Aorta (tissue), 5 donors: ENCODE data around the gene PHEX. TPM values are rescaled to one million over a fixed set of nuclear protein-coding genes. Genes with fewer than 3 reads are reported as not detected.
A peak's percentile ranks its signal among the peaks of the same experiment; 100 is the strongest.

Experiments used
- ATAC-seq: fragments of 200-7000 bp; cut with Tn5 transposase; one replicate; pipeline ENCODE4 v1.9.1; 2022; ENCODE audit warnings: moderate library complexity; ENCODE audit not compliant: low FRiP score
- DNase-seq, 2 donors: peaks; one replicate each; pipeline ENCODE4 v3.0.0-alpha.2; 2020
- H3K27ac ChIP-seq, 2 donors: one replicate each; pipeline ENCODE4 v1.5.1; 2013; ENCODE audit warnings: low read length in 2 of 2, mild to moderate bottlenecking in 2 of 2, moderate library complexity in 2 of 2, control low read depth in 1 of 2, inconsistent platforms in 1 of 2, low read depth in 1 of 2
- H3K27me3 ChIP-seq, 2 donors: one replicate each; pipeline ENCODE4 v1.6.1; 2013; ENCODE audit warnings: control low read depth in 1 of 2, low read length in 1 of 2, mild to moderate bottlenecking in 1 of 2, moderate library complexity in 1 of 2; ENCODE audit not compliant: insufficient read depth in 2 of 2, control insufficient read depth in 1 of 2
- H3K36me3 ChIP-seq, 2 donors: one replicate each; pipeline ENCODE4 v1.6.1; 2013; ENCODE audit warnings: control low read depth in 1 of 2, low read length in 1 of 2, mild to moderate bottlenecking in 1 of 2; ENCODE audit not compliant: insufficient read depth in 2 of 2, control insufficient read depth in 1 of 2
- H3K4me1 ChIP-seq, 2 donors: one replicate each; pipeline ENCODE4 v1.6.1; 2013; ENCODE audit warnings: low read length in 2 of 2, control low read depth in 1 of 2, mild to moderate bottlenecking in 1 of 2, moderate library complexity in 1 of 2; ENCODE audit not compliant: insufficient read depth in 2 of 2, control insufficient read depth in 1 of 2
- H3K4me3 ChIP-seq, 2 donors: one replicate each; pipeline ENCODE4 v1.5.1; 2013; ENCODE audit warnings: low read length in 2 of 2, control low read depth in 1 of 2, mild to moderate bottlenecking in 1 of 2
- H3K9me3 ChIP-seq: one replicate; pipeline ENCODE4 v1.6.1; 2013; ENCODE audit warnings: mild to moderate bottlenecking, low read length; ENCODE audit not compliant: control insufficient read depth
- WGBS, 2 donors: extraction: QIAGEN DNeasy Blood & Tissue Kit; methylation state at CpG; one replicate each; pipeline ENCODE4 v1.1.7; 2013; 5-methylcytosine and 5-hydroxymethylcytosine counted together
- intact Hi-C, 2 donors: fragments of 100-400 bp; cut with DNase I; formaldehyde crosslinking; loops; one replicate each; pipeline versions ENCODE4 v1.14.2 to v1.15.0; 2022
- polyA plus RNA-seq, 2 donors: library from polyadenylated mRNA; stranded (reverse); fragments of 200-250 nt; gene quantifications; one replicate each; pipeline ENCODE4 v1.2.3, GENCODE V29; 2013
- total RNA-seq, 2 donors: library from RNA; stranded (reverse); fragmentation: NEBNext Ultra II Directional; extraction: Animal tissue kit (Norgen Biotek cat#: 25700); gene quantifications; one replicate each; pipeline ENCODE4 v1.2.1, GENCODE V29; 2021
- donor health status: healthy with polysubstance abuse.
- donor health status: Bipolar disorder and iron deficiency.
- donor health status: DM: no; HTN: no; CAD: no.
- donor health status: DM: no; HTN: no; CAD: no.
- donor health status: DM: yes; HTN: yes; CAD: no.

Gene PHEX
- total and polyA plus RNA-seq, 4 donors: 0.13 to 0.39 (median 0.13) TPM; not detected in 1

GRCh38 chrX:22122510-22122909 is 90.4 kb downstream of the PHEX start:
- intact Hi-C loops: no loop called here
- H3K36me3 ChIP-seq: no peaks in the 10 kb centered on the region
- peak in 1 of 2 donors; percentile 55 for DNase-seq
- no peak overlapping the region for H3K27ac ChIP-seq
- no peaks in the 10 kb centered on the region for H3K9me3 ChIP-seq
- H3K4me3 ChIP-seq: no peak overlapping the region
- H3K27me3 ChIP-seq: no peaks in the 10 kb centered on the region
- peak; percentile 69 for ATAC-seq
- H3K4me1 ChIP-seq: no peaks in the 10 kb centered on the region
- WGBS, 2 donors: 1 to 18% methylated on average over 2 of the region's 2 CpGs

- no peak overlapping the region for H3K27ac ChIP-seq
- no peaks in the 10 kb centered on the region for H3K9me3 ChIP-seq
- no peaks in the 10 kb centered on the region for H3K27me3 ChIP-seq
- H3K36me3 ChIP-seq: no peaks in the 10 kb centered on the region
- H3K4me1 ChIP-seq: no peaks in the 10 kb centered on the region
- ATAC-seq: peak; percentile 59
- WGBS, 2 donors: 86 to 98% methylated on average over 6 of the region's 6 CpGs
- DNase-seq: no peak
- intact Hi-C loops: no loop called here
- no peak overlapping the region for H3K4me3 ChIP-seq
Measured at GRCh38 chrX:22124098-22124497, 92.0 kb downstream of the PHEX start.

GRCh38 chrX:22125481-22125880 is 93.4 kb downstream of the PHEX start:
- no peaks in the 10 kb centered on the region for H3K9me3 ChIP-seq
- no peak overlapping the region for H3K27ac ChIP-seq
- no peaks in the 10 kb centered on the region for H3K4me1 ChIP-seq
- WGBS, 2 donors: 56 to 83% methylated on average over 1 of the region's 1 CpG
- no peaks in the 10 kb centered on the region for H3K36me3 ChIP-seq
- intact Hi-C loops: no loop called here
- ATAC-seq: no peak
- DNase-seq: no peak
- H3K27me3 ChIP-seq: no peaks in the 10 kb centered on the region
- H3K4me3 ChIP-seq: no peak overlapping the region

- H3K27ac ChIP-seq: no peak overlapping the region
- H3K36me3 ChIP-seq: no peaks in the 10 kb centered on the region
- ATAC-seq (no peak), DNase-seq (no peak)
- no peaks in the 10 kb centered on the region for H3K9me3 ChIP-seq
- H3K4me1 ChIP-seq: no peaks in the 10 kb centered on the region
- intact Hi-C loops: no loop called here
- no peak overlapping the region for H3K4me3 ChIP-seq
- H3K27me3 ChIP-seq: no peaks in the 10 kb centered on the region
- WGBS, 2 donors: 11 to 58% methylated on average over 1 of the region's 1 CpG
Measured at GRCh38 chrX:22126327-22126726, 94.2 kb downstream of the PHEX start.

DNA sequence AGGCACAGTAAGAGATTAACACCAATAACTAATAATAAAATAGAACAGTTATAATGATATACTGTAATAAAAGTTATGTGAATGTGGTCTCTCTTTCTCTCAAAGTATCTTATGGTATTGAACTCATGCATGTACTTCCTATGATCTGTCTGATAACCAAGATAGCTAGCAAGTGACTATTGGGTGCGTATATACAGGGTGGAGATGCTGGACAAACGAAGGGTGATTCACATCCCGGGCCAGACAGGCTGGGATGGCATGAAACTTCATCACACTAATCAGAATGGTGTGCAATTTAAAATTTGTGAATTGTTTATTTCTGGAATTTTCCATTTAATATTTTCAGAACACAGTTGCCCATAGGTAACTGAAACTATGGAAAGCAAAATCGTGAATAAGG is 96.8 kb downstream of the PHEX start:
- Histone ChIP-seq H3K9me3 (no peaks in the 10 kb centered on the region), H3K27me3 (no peaks in the 10 kb centered on the region), H3K4me3 (no peak overlapping the region), H3K36me3 (no peaks in the 10 kb centered on the region), H3K4me1 (no peaks in the 10 kb centered on the region), H3K27ac (no peak overlapping the region)
- no peak for ATAC-seq
- 72 to 95% methylated on average over 4 of the region's 4 CpGs for WGBS, 2 donors
- no peak for DNase-seq
- intact Hi-C loops: no loop called here

DNA sequence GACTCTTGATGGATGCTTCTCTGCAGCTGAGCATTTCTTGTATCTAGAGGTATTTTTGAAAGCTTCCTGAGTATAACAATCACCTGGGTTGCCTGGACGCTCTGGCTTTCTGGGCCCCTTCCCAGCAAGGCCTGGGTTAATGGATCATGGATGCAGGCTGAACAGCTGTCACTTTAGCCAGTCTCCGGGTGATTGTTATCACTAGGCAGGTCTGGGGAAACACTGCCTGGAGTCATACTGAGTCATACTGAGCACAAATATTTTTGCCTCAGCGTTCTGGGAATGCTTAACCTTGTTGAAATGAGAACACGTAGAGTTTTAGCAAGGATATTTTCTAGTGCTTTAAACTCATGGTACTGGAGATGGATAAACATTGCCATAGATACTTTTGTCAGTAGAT is 102.6 kb downstream of the PHEX start:
- DNase-seq (no peak), ATAC-seq (no peak)
- WGBS, 2 donors: 4 to 17% methylated on average over 4 of the region's 4 CpGs
- Histone ChIP-seq H3K27ac (no peak overlapping the region), H3K9me3 (no peaks in the 10 kb centered on the region), H3K4me1 (no peaks in the 10 kb centered on the region), H3K27me3 (no peaks in the 10 kb centered on the region), H3K4me3 (no peak overlapping the region), H3K36me3 (no peaks in the 10 kb centered on the region)
- intact Hi-C loops: loop anchor here (5.0 to 10.0 kb wide), 2 partner anchors 140 to 613 kb away; no protein-coding TSS in a partner anchor

DNA sequence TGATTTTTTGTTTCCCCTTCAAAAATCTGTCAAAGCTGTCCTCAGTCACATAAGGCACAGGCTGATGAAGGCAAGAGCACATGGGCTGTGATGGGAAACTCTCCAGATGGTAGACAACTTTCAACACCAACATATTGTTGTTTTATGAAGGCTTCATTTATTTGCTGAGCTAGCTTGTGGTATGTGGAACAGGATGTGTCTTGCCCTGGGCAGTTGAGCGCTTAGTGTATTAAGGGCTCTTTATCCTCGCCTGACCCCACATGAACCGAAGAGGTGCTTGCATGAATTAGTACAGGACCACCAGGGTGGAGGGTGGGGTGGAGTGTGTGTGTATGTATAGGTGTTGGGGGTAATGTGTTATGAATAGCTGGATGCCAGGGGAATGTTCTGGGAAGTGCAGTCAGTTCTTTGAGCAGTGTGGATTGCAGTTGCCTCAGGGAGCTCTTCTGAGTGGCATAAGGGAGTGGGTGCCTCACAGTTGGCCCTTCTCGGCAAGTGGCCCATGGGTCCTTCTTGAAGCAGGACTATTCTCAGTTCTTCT is 103.1 kb downstream of the PHEX start:
- no peaks in the 10 kb centered on the region for H3K27me3 ChIP-seq
- intact Hi-C loops: loop anchor here (5.0 to 10.0 kb wide), 2 partner anchors 140 to 612 kb away; no protein-coding TSS in a partner anchor
- no peak for DNase-seq

GRCh38 chrX:22135994-22136684 is 104.0 kb downstream of the PHEX start:
- 10 to 17% methylated on average over 11 of the region's 11 CpGs for WGBS, 2 donors
- intact Hi-C loops: loop anchor here (2.0 to 10.0 kb wide), 3 partner anchors 141 to 613 kb away; no protein-coding TSS in a partner anchor
- Histone ChIP-seq H3K4me1 (no peaks in the 10 kb centered on the region), H3K9me3 (no peaks in the 10 kb centered on the region), H3K27me3 (no peaks in the 10 kb centered on the region), H3K4me3 (peak overlapping the region in 1 of 2 donors; percentile 18), H3K27ac (no peak overlapping the region), H3K36me3 (no peaks in the 10 kb centered on the region)
- DNase-seq (no peak), ATAC-seq (peak; percentile 75)

More for the DNA sequence above, 103.1 kb downstream of the PHEX start:
- no peaks in the 10 kb centered on the region for H3K4me1 ChIP-seq
- no peaks in the 10 kb centered on the region for H3K36me3 ChIP-seq
- no peak for ATAC-seq
- 15 to 35% methylated on average over 4 of the region's 4 CpGs for WGBS, 2 donors
- peak overlapping the region in 1 of 2 donors; percentile 69 for H3K27ac ChIP-seq
- no peaks in the 10 kb centered on the region for H3K9me3 ChIP-seq
- H3K4me3 ChIP-seq: no peak overlapping the region

DNA sequence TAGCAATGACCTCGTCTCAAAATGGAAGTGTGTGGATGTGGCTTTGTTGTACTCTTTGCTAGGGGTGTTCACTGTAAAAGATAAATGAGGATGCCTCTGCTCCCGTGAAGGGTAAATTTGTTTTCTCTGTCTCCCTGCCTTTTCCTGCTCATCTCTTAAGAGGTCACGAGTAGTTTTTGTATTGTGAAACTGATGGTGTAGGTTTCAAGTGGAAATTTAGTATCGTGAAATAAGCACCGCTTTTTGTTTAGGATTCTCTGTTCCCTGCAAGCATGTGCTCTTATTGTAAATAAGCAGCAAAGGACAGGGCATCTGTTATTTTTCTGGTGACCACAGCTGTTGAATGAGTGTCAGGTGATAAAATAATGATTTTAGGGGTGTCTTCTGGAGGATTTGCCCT is 104.6 kb downstream of the PHEX start:
- 64 to 80% methylated on average over 5 of the region's 5 CpGs for WGBS, 2 donors
- H3K9me3 ChIP-seq: no peaks in the 10 kb centered on the region
- H3K4me3 ChIP-seq: no peak overlapping the region
- no peak overlapping the region for H3K27ac ChIP-seq
- no peaks in the 10 kb centered on the region for H3K27me3 ChIP-seq
- H3K4me1 ChIP-seq: no peaks in the 10 kb centered on the region
- intact Hi-C loops: loop anchor here (2.0 to 10.0 kb wide), 3 partner anchors 142 to 612 kb away; no protein-coding TSS in a partner anchor
- no peak for DNase-seq
- H3K36me3 ChIP-seq: no peaks in the 10 kb centered on the region
- ATAC-seq: no peak
